ENCODE measurements around the gene BOK. TPM values are rescaled to one million over a fixed set of nuclear protein-coding genes. Genes with fewer than 3 reads are reported as not detected.

The BOK gene
- total and polyA plus RNA-seq, 9 of the 15 experiments (the other 6 are each of a cell fraction or from before 2014, with no cell fraction given), result 0.03 to 3.3 (median 2.0) TPM; not detected in 1

- no peak for TF ChIP-seq ZMIZ1 (IDR thresholded peaks at IDR 0.05; ENCODE audit: low read depth in 2 of 2, low read length in 2 of 2)
- no peak for TF ChIP-seq ARID3A (IDR thresholded peaks at IDR 0.05; ENCODE audit: borderline replicate concordance, low read depth, low read length)
- TF ChIP-seq PRPF4 (IDR thresholded peaks at IDR 0.05; ENCODE audit: insufficient read depth, low read depth, low read length, poor library complexity, severe bottlenecking), result no peak
- TF ChIP-seq FOXK1 (CRISPR knock-in tag; IDR thresholded peaks at IDR 0.05; ENCODE audit: borderline replicate concordance), result no peak
- no peak for TF ChIP-seq NR0B1 (IDR thresholded peaks at IDR 0.05; ENCODE audit: partially characterized antibody)
- no peak for TF ChIP-seq ILK (tag; IDR thresholded peaks at IDR 0.05; ENCODE audit: borderline replicate concordance, low read depth)
- TF ChIP-seq HDAC1 (IDR thresholded peaks at IDR 0.05), result 0 out of 4 replicates have a peak, but pooled peaks of 1 of the 2 experiments have one; percentile 10
- TF ChIP-seq MCM7 (IDR thresholded peaks at IDR 0.05), result no peak
- TF ChIP-seq ATF6 (CRISPR knock-in tag; IDR thresholded peaks at IDR 0.05), result no peak
- TF ChIP-seq HLTF (IDR thresholded peaks at IDR 0.05), result 0 out of 2 replicates have a peak, but pooled peaks have one; percentile 17
- TF ChIP-seq GABPA (tag; conservative IDR thresholded peaks at IDR 0.05; ENCODE audit: low read depth), result no peak
- no peak for TF ChIP-seq NR2C2 (CRISPR knock-in tag; IDR thresholded peaks at IDR 0.05)
- no peak for TF ChIP-seq NR2C2 (tag; IDR thresholded peaks at IDR 0.05)
- no peak for TF ChIP-seq ZNF696 (CRISPR knock-in tag; conservative IDR thresholded peaks at IDR 0.05)
These were observed 41.2 kb upstream of the BOK start (continued) for GRCh38 chr2:241517297-241517696.

Measured in K562 (cell line).